Bone marrow (tissue), 2 donors: ENCODE measurements around the gene HOXC12.

Source experiments
- DNase-seq, 2 donors: peaks; one replicate each; lab custom pipeline; 2025; lab: John Stamatoyannopoulos, UW

The HOXC12 gene

GRCh38 chr12:53954694-53955035 is at the start of gene HOXC12:
TSS of gene HOXC12 (plus strand) at chr12:53954903. CDS start at chr12:53954930, 27 bp downstream.
- no peak for DNase-seq

- DNase-seq, result no peak
Observed at GRCh38 chr12:53907103-53907502, 47.6 kb upstream of the HOXC12 start.

- DNase-seq, result no peak
Observed at GRCh38 chr12:53916788-53917655, 37.7 kb upstream of the HOXC12 start.

- no peak for DNase-seq
Observed at GRCh38 chr12:53924521-53925405, 29.9 kb upstream of the HOXC12 start.

GRCh38 chr12:53927220-53928029 is 27.3 kb upstream of the HOXC12 start:
- no peak for DNase-seq

- DNase-seq, result no peak
Observed at GRCh38 chr12:53928054-53928835, 26.5 kb upstream of the HOXC12 start.

- DNase-seq, result no peak
Observed at GRCh38 chr12:53929527-53929926, 25.2 kb upstream of the HOXC12 start.

- DNase-seq, result no peak
Observed at GRCh38 chr12:53930591-53931255, 24.0 kb upstream of the HOXC12 start.

- no peak for DNase-seq
Observed at GRCh38 chr12:53931844-53932581, 22.7 kb upstream of the HOXC12 start.

- no peak for DNase-seq
Observed at GRCh38 chr12:53932915-53933314, 21.8 kb upstream of the HOXC12 start.

- DNase-seq, result no peak
Observed at GRCh38 chr12:53935383-53936341, 19.0 kb upstream of the HOXC12 start.

GRCh38 chr12:53937099-53937498 is 17.6 kb upstream of the HOXC12 start:
- no peak for DNase-seq

GRCh38 chr12:53937596-53938325 is 16.9 kb upstream of the HOXC12 start:
- DNase-seq, result no peak

- no peak for DNase-seq
Observed at GRCh38 chr12:53938326-53939140, 16.2 kb upstream of the HOXC12 start, which contains the start of gene HOXC13. TSS of gene HOXC13 (plus strand) at chr12:53938831. CDS start at chr12:53938907, 76 bp downstream.

- no peak for DNase-seq
Observed at GRCh38 chr12:53939141-53940108, 15.3 kb upstream of the HOXC12 start.

- DNase-seq, result no peak
Observed at GRCh38 chr12:53940443-53941014, 14.2 kb upstream of the HOXC12 start.
